K562 (cell line): Measurements from ENCODE around the gene SLC25A21. TPM values are rescaled to one million over a fixed set of nuclear protein-coding genes. Genes with fewer than 3 reads are reported as not detected.

ENCODE experiments used
- ATAC-seq: fragments of 200-7000 bp; cut with Tn5 transposase; 3 replicates; pipeline ENCODE4 v1.9.1; 2020; ENCODE audit warnings: moderate library complexity
- BruUV-seq: library from RNA; stranded (reverse); fragments of 400-500 nt; replicated peaks from 2 replicates; lab custom pipeline; 2021; lab: Mats Ljungman, UMichigan
- CTCF ChIA-PET: fragments of 300-600 bp; formaldehyde crosslinking; extraction: SDS; loops from one replicate; lab custom pipeline; 2021; ENCODE audit warnings: low intra/inter-chr PET ratio; lab: Yijun Ruan, JAX
- POLR2A ChIA-PET: fragments of 300-600, 350-650 bp; sonication (Branson Sonifier 250); formaldehyde crosslinking; extraction: SDS; loops from one replicate; lab custom pipeline; 2021; ENCODE audit warnings: antibody characterized with exemption, inconsistent platforms; lab: Yijun Ruan, JAX
- DNase-seq, 4 experiments: peaks; one replicate each; pipeline versions ENCODE4 v3.0.0 to v3.0.0-alpha.2; 2011 to 2018; ENCODE audit warnings: low spot score in 3 of 4, mixed read lengths in 3 of 4; ENCODE audit errors: extremely low read depth in 1 of 4
- FAIRE-seq: peaks from 2 replicates; lab custom pipeline; 2011; peaks lifted over from hg19 to GRCh38; lab: Jason Lieb, UNC
- H2AFZ ChIP-seq: 2 replicates; pipeline ENCODE4 v1.6.0; 2011; ENCODE audit warnings: low read depth, low read length, control low read depth, inconsistent platforms
- H3K27ac ChIP-seq: fragments of 200-600 bp; 3 replicates; pipeline ENCODE4 v1.8.0; 2011; ENCODE audit warnings: low read depth, mild to moderate bottlenecking, control low read depth, inconsistent platforms, low read length, moderate library complexity, mixed read lengths; ENCODE audit errors: extremely low read depth
- H3K27me3 ChIP-seq, 2 experiments: fragments of 300-600 bp in 1 of 2; 2 replicates in 1 of 2; 3 replicates in 1 of 2; pipeline versions ENCODE4 v1.6.0 to v1.8.0; 2011; ENCODE audit warnings: inconsistent platforms in 2 of 2, low read length in 2 of 2, mild to moderate bottlenecking in 1 of 2, mixed read lengths in 1 of 2, moderate library complexity in 1 of 2; ENCODE audit not compliant: control insufficient read depth in 2 of 2, insufficient read depth in 2 of 2
- H3K36me3 ChIP-seq: fragments of 300-600 bp; 3 replicates; pipeline ENCODE4 v1.8.0; 2011; ENCODE audit warnings: mild to moderate bottlenecking, low read length, inconsistent platforms; ENCODE audit not compliant: control insufficient read depth, insufficient read depth
- H3K4me1 ChIP-seq, 2 experiments: fragments of 200-600 bp in 1 of 2; replicated peaks in 1 of 2; 2 replicates in 1 of 2; 3 replicates in 1 of 2; pipeline versions ENCODE4 v1.5.1 to v1.8.0; 2011; ENCODE audit warnings: inconsistent platforms in 2 of 2, low read length in 2 of 2, mild to moderate bottlenecking in 1 of 2, mixed read lengths in 1 of 2, moderate library complexity in 1 of 2; ENCODE audit not compliant: control insufficient read depth in 2 of 2, insufficient read depth in 2 of 2
- H3K4me2 ChIP-seq: 2 replicates; pipeline ENCODE4 v1.6.1; 2011; ENCODE audit warnings: low read length, control low read depth, inconsistent platforms, mixed read lengths; ENCODE audit not compliant: insufficient read depth
- H3K4me3 ChIP-seq: fragments of 200-600 bp; sonication (generic), shearing (Covaris generic); 2 replicates; pipeline ENCODE4 v1.5.1; 2016; ENCODE audit warnings: control low read depth, inconsistent platforms
- H3K79me2 ChIP-seq: fragments of 200-600 bp; 3 replicates; pipeline ENCODE4 v1.8.0; 2011; ENCODE audit warnings: low read length, inconsistent platforms; ENCODE audit not compliant: control insufficient read depth, insufficient read depth
- H3K9ac ChIP-seq, 2 experiments: 2 replicates each; pipeline versions ENCODE4 v1.6.0 to v1.6.1; 2011; ENCODE audit warnings: low read depth in 2 of 2, low read length in 2 of 2, control low read depth in 1 of 2, inconsistent platforms in 1 of 2, mild to moderate bottlenecking in 1 of 2, mixed read lengths in 1 of 2; ENCODE audit not compliant: insufficient read depth in 1 of 2
- H3K9me1 ChIP-seq: one replicate; pipeline ENCODE4 v1.6.0; 2011; ENCODE audit warnings: inconsistent platforms, mild to moderate bottlenecking, low read length, moderate library complexity; ENCODE audit not compliant: control insufficient read depth, insufficient read depth
- H3K9me3 ChIP-seq: replicated peaks from 2 replicates; pipeline ENCODE4 v1.5.1; 2011; ENCODE audit warnings: low read depth, low read length, inconsistent platforms; ENCODE audit not compliant: control insufficient read depth, insufficient read depth
- H4K20me1 ChIP-seq: replicated peaks from 2 replicates; pipeline ENCODE4 v1.6.1; 2011; ENCODE audit warnings: low read length, inconsistent platforms, mixed read lengths; ENCODE audit not compliant: control insufficient read depth, insufficient read depth
- ARID1B ChIP-seq: fragments of 450-650 bp; IDR thresholded peaks from 2 replicates; pipeline ENCODE4 v1.6.1; 2016; ENCODE audit warnings: antibody characterized with exemption, mild to moderate bottlenecking, inconsistent platforms
- BCOR ChIP-seq: fragments of 450-650 bp; IDR thresholded peaks from 2 replicates; pipeline ENCODE4 v1.6.1; 2016
- CREM ChIP-seq: IDR thresholded peaks from 2 replicates; pipeline ENCODE4 v1.6.1; 2014; ENCODE audit warnings: antibody characterized with exemption, low read depth
- DDX20 ChIP-seq: fragments of 450-650 bp; IDR thresholded peaks from 2 replicates; pipeline ENCODE4 v1.6.1; 2016; ENCODE audit warnings: missing genetic modification characterization, low read depth, mild to moderate bottlenecking, missing compliant biosample characterization, moderate library complexity
- FOXA3 ChIP-seq, 2 experiments: fragments of 450-650 bp in 1 of 2; sonication (generic) in 1 of 2; formaldehyde crosslinking; IDR thresholded peaks in 1 of 2; conservative IDR thresholded peaks in 1 of 2; 2 replicates each; pipeline versions ENCODE4 v1.4.0 to v1.8.0; 2020 to 2022; ENCODE audit warnings: mild to moderate bottlenecking in 2 of 2, missing genetic modification reagents in 1 of 2
- FOXM1 ChIP-seq, 2 experiments: fragments of 450-650 bp in 1 of 2; sonication (generic) in 1 of 2; formaldehyde crosslinking in 1 of 2; IDR thresholded peaks; 2 replicates each; pipeline versions ENCODE4 v1.6.1 to v1.9.0; 2017 to 2022; ENCODE audit warnings: low read depth in 2 of 2, mild to moderate bottlenecking in 2 of 2, missing genetic modification reagents in 1 of 2, moderate library complexity in 1 of 2
- FOXP1 ChIP-seq: sonication (generic); formaldehyde crosslinking; IDR thresholded peaks from 2 replicates; pipeline ENCODE4 v1.8.0; 2022; ENCODE audit warnings: mild to moderate bottlenecking, missing genetic modification reagents
- FUS ChIP-seq: fragments of 200-400 bp; formaldehyde crosslinking; optimal IDR thresholded peaks from 2 replicates; pipeline ENCODE3; 2017; ENCODE audit warnings: low read depth, low read length
- GABPB1 ChIP-seq: sonication (generic); formaldehyde crosslinking; IDR thresholded peaks from 2 replicates; pipeline ENCODE4 v1.8.0; 2022; ENCODE audit warnings: mild to moderate bottlenecking, missing genetic modification reagents
- GATA2 ChIP-seq: sonication (generic); formaldehyde crosslinking; IDR thresholded peaks from 2 replicates; pipeline ENCODE4 v1.4.0; 2020; ENCODE audit warnings: mild to moderate bottlenecking, missing genetic modification reagents
- LCOR ChIP-seq: sonication (generic); formaldehyde crosslinking; IDR thresholded peaks from 2 replicates; pipeline ENCODE4 v1.8.0; 2022; ENCODE audit warnings: mild to moderate bottlenecking, missing genetic modification reagents
- NCOA4 ChIP-seq: fragments of 450-650 bp; IDR thresholded peaks from 2 replicates; pipeline ENCODE4 v1.6.1; 2018; ENCODE audit warnings: mild to moderate bottlenecking; ENCODE audit not compliant: partially characterized antibody
- NELFE ChIP-seq: IDR thresholded peaks from 2 replicates; pipeline ENCODE4 v1.6.1; 2011; ENCODE audit warnings: mild to moderate bottlenecking; ENCODE audit not compliant: insufficient read depth, insufficient read length
- NONO ChIP-seq, 2 experiments: fragments of 200-400 bp in 1 of 2; fragments of 450-650 bp in 1 of 2; formaldehyde crosslinking in 1 of 2; IDR thresholded peaks; 2 replicates each; pipeline ENCODE4 v1.6.1; 2017; ENCODE audit warnings: low read depth in 2 of 2, mild to moderate bottlenecking in 2 of 2, moderate library complexity in 2 of 2, low read length in 1 of 2
- NRF1 ChIP-seq, 2 experiments: fragments of 450-650 bp; IDR thresholded peaks in 1 of 2; conservative IDR thresholded peaks in 1 of 2; 2 replicates each; pipeline ENCODE4 v1.6.1; 2014; ENCODE audit warnings: mild to moderate bottlenecking in 2 of 2
- RCOR1 ChIP-seq, 2 experiments: IDR thresholded peaks; 2 replicates each; pipeline ENCODE4 v1.6.1; 2012; ENCODE audit warnings: low read depth in 2 of 2, low read length in 2 of 2, borderline replicate concordance in 1 of 2, improper control_type of control experiment in 1 of 2
- RFX7 ChIP-seq: fragments of 250-450 bp; sonication (Bioruptor Pico); IDR thresholded peaks from 2 replicates; pipeline ENCODE4 v1.5.1; 2021; ENCODE audit warnings: mild to moderate bottlenecking
- SNAPC5 ChIP-seq: fragments of 250-450 bp; sonication (Bioruptor Pico); IDR thresholded peaks from 2 replicates; pipeline ENCODE4 v1.8.0; 2021; ENCODE audit warnings: moderate library complexity, mild to moderate bottlenecking, inconsistent platforms
- SOX6 ChIP-seq: fragments of 450-650 bp; IDR thresholded peaks from 2 replicates; pipeline ENCODE4 v1.6.1; 2014; ENCODE audit warnings: mild to moderate bottlenecking
- ZEB2 ChIP-seq: fragments of 450-650 bp; IDR thresholded peaks from 2 replicates; pipeline ENCODE4 v1.6.1; 2016
- ZFP36 ChIP-seq: fragments of 150-350 bp; IDR thresholded peaks from 2 replicates; pipeline ENCODE4 v1.6.1; 2018; ENCODE audit warnings: low read length, low read depth; ENCODE audit not compliant: partially characterized antibody
- ZNF431 ChIP-seq: sonication (generic); formaldehyde crosslinking; IDR thresholded peaks from 2 replicates; pipeline ENCODE4 v1.8.0; 2022; ENCODE audit warnings: mild to moderate bottlenecking, missing genetic modification reagents
- ZNF445 ChIP-seq: fragments of 250-450 bp; sonication (Bioruptor Pico); IDR thresholded peaks from 2 replicates; pipeline ENCODE4 v1.4.0; 2020; ENCODE audit warnings: low read depth, mild to moderate bottlenecking, moderate library complexity
- ZNF551 ChIP-seq: fragments of 250-450 bp; sonication (Bioruptor Pico); IDR thresholded peaks from 2 replicates; pipeline ENCODE4 v1.5.0; 2021; ENCODE audit warnings: mild to moderate bottlenecking, moderate library complexity
- WGBS: fragments of 100-300 bp; shearing (Covaris generic); methylation state at CpG from one replicate; pipeline ENCODE4 v1.1.6; 2016; ENCODE audit warnings: low coverage, mixed read lengths; ENCODE audit not compliant: insufficient coverage; ENCODE audit errors: missing lambda C conversion rate; 5-methylcytosine and 5-hydroxymethylcytosine counted together
- in situ Hi-C: fragments of 300-500 bp; cut with MboI; formaldehyde crosslinking; loops from 4 replicates; pipeline ENCODE4 v1.15.0; 2018; ENCODE audit warnings: inconsistent platforms, mixed read lengths
- intact Hi-C: fragments of 100-400 bp; cut with micrococcal nuclease; formaldehyde crosslinking; loops from 2 replicates; pipeline ENCODE4 v1.14.2; 2022
- polyA plus RNA-seq, 8 experiments: library from polyadenylated mRNA; depleted of rRNA in 4 of 8; stranded (reverse) in 5 of 8; unstranded in 3 of 8; fragments of >200 nt; fragmentation: Nextera tagmentation in 2 of 8; fragmentation: Illumina TruSeq in 1 of 8; extraction: Ambion mirVana in 2 of 8; extraction: Trizol in 1 of 8; gene quantifications; 2 replicates each; pipeline versions ENCODE4 v1.2.1 to v1.2.3, GENCODE V29; 2011 to 2014; ENCODE audit warnings: inconsistent platforms in 1 of 8, missing spikeins in 1 of 8
- total RNA-seq, 7 experiments: library from RNA; depleted of rRNA in 6 of 7; stranded (reverse); fragments of >200 nt in 6 of 7; fragmentation: Illumina TruSeq in 2 of 7; extraction: Trizol in 2 of 7; gene quantifications; 2 replicates each; pipeline versions ENCODE4 v1.2.1 to v1.2.3, GENCODE V29; 2011 to 2021; ENCODE audit warnings: low replicate concordance in 1 of 7

The SLC25A21 gene
- total and polyA plus RNA-seq, 9 of the 15 experiments (the other 6 are each of a cell fraction or from before 2014, with no cell fraction given), result 15.2 to 46.7 (median 28.7) TPM

- peak; percentile 65 for FAIRE-seq
- in situ Hi-C loops, result no loop called here
- POLR2A ChIA-PET, result interaction anchor here (1.0 kb wide), 1 partner anchor 16 kb away, joined by 3 read pairs; no protein-coding TSS in a partner anchor
- TF ChIP-seq NRF1 (conservative IDR thresholded peaks at IDR 0.05 in 1 of 2, IDR thresholded peaks at IDR 0.05 in 1 of 2), result peak; percentile 44 to 47; a peak in 2 of 4 replicates
- peak; percentile 59 for TF ChIP-seq ARID1B
- TF ChIP-seq SOX6, result peak; percentile 72; the same call in 1 of the 2 replicates
- TF ChIP-seq NCOA4, result no peak
- peak; percentile 51; the same call in 1 of the 2 replicates for TF ChIP-seq FOXM1 (IDR thresholded peaks at IDR 0.05; ENCODE audit: low read depth)
- TF ChIP-seq FOXM1 (CRISPR knock-in tag; IDR thresholded peaks at IDR 0.05; ENCODE audit: low read depth), result no peak
- no peak for TF ChIP-seq ZFP36
- TF ChIP-seq FUS, result no peak
- no peak for TF ChIP-seq ZNF431 (CRISPR knock-in tag)
- TF ChIP-seq RFX7, result no peak
- TF ChIP-seq SNAPC5, result no peak
- no peak for TF ChIP-seq FOXA3 (CRISPR knock-in tag; conservative IDR thresholded peaks at IDR 0.05 in 1 of 2, IDR thresholded peaks at IDR 0.05 in 1 of 2)
- TF ChIP-seq GABPB1 (CRISPR knock-in tag), result no peak
- no peak for TF ChIP-seq ZNF445 (CRISPR knock-in tag)
- TF ChIP-seq CREM, result no peak
- no peak for TF ChIP-seq BCOR
- TF ChIP-seq ZEB2, result no peak
- no peak for TF ChIP-seq NELFE
- no peak for TF ChIP-seq DDX20 (tag)
- no peak for TF ChIP-seq LCOR (CRISPR knock-in tag)
- TF ChIP-seq ZNF551 (CRISPR knock-in tag), result no peak
- TF ChIP-seq NONO (IDR thresholded peaks at IDR 0.05; ENCODE audit: low read depth in 2 of 2, low read length in 1 of 2), result no peak
- TF ChIP-seq GATA2 (CRISPR knock-in tag), result 0 out of 2 replicates have a peak, but pooled peaks have one; percentile 18
- TF ChIP-seq RCOR1 (IDR thresholded peaks at IDR 0.05; ENCODE audit: borderline replicate concordance in 1 of 2, low read depth in 2 of 2, low read length in 2 of 2), result 0 out of 4 replicates have a peak, but pooled peaks of 1 of the 2 experiments have one; percentile 38
- TF ChIP-seq FOXP1, result no peak
Observed at GRCh38 chr14:37027188-37027824, 145.1 kb downstream of the SLC25A21 start.

More at GRCh38 chr14:37027188-37027824, 145.1 kb downstream of the SLC25A21 start:
- 23% methylated on average over 4 of the region's 4 CpGs for WGBS
- Histone ChIP-seq H3K9ac (no peak overlapping the region; a peak in 1 of 4 replicates), H3K4me3 (no peak overlapping the region), H3K4me2 (no peak overlapping the region), H2AFZ (0 out of 2 replicates have a peak overlapping the region, but pooled peaks have one; percentile 23), H3K4me1 (peaks cover 0 to 7% of the 10 kb centered on the region in 2 experiments; a peak in 3 of 5 replicates), H3K79me2 (peaks cover 6% of the 10 kb centered on the region; the same call in 1 of the 3 replicates), H3K27ac (0 out of 3 replicates have a peak overlapping the region, but pooled peaks have one; percentile 26), H3K36me3 (no peaks in the 10 kb centered on the region), H4K20me1 (no peaks in the 10 kb centered on the region), H3K9me3 (no peaks in the 10 kb centered on the region), H3K27me3 (no peaks in the 10 kb centered on the region), H3K9me1 (no peaks in the 10 kb centered on the region)
- intact Hi-C loops, result loop anchor here (10.0 kb wide), 1 partner anchor 117 kb away; no protein-coding TSS in a partner anchor
- ATAC-seq (peak; percentile 85), DNase-seq (peak in 2 of 4 experiments; percentile 27 to 30)
- CTCF ChIA-PET, result no interaction called here
- BruUV-seq, result no TSS peak
